Endothelial cell of umbilical vein (primary cell): ENCODE measurements around the gene ACBD3. TPM values are rescaled to one million over a fixed set of nuclear protein-coding genes. Genes with fewer than 3 reads are reported as not detected.

Experiments used
- BruUV-seq: library from RNA; stranded (reverse); fragments of 400-500 nt; replicated peaks from 2 replicates; lab custom pipeline; 2021; lab: Mats Ljungman, UMichigan
- CTCF ChIA-PET: fragments of 300-600, 350-600 bp; sonication (Branson Sonifier 250); formaldehyde crosslinking; loops from one replicate; lab custom pipeline; 2021; ENCODE audit warnings: antibody characterized with exemption, inconsistent platforms; lab: Charles Lee
- POLR2A ChIA-PET: fragments of 300-600, 350-600 bp; sonication (Branson Sonifier 250); formaldehyde crosslinking; loops from one replicate; lab custom pipeline; 2021; ENCODE audit warnings: antibody characterized with exemption, inconsistent platforms; lab: Charles Lee
- DNase-seq: peaks from one replicate; pipeline ENCODE4 v3.0.0-alpha.2; 2011; ENCODE audit warnings: low read depth, low spot score
- FAIRE-seq: peaks from 2 replicates; lab custom pipeline; 2011; peaks lifted over from hg19 to GRCh38; lab: Jason Lieb, UNC
- H2AFZ ChIP-seq: 2 replicates; pipeline ENCODE4 v1.6.0; 2012; ENCODE audit warnings: low read depth, low read length, control low read depth, inconsistent platforms
- H3K27ac ChIP-seq: 2 replicates; pipeline ENCODE4 v1.5.1; 2011; ENCODE audit warnings: low read depth, mild to moderate bottlenecking, control low read depth, low read length, moderate library complexity; ENCODE audit not compliant: insufficient read depth
- H3K27me3 ChIP-seq, 2 experiments: 2 replicates each; pipeline versions ENCODE4 v1.6.0 to v1.6.1; 2011; ENCODE audit warnings: low read length in 2 of 2, mixed read lengths in 1 of 2; ENCODE audit not compliant: control insufficient read depth in 2 of 2, insufficient read depth in 2 of 2
- H3K36me3 ChIP-seq, 2 experiments: 2 replicates in 1 of 2; 3 replicates in 1 of 2; pipeline ENCODE4 v1.5.1; 2011; ENCODE audit warnings: low read length in 2 of 2, mild to moderate bottlenecking in 1 of 2, moderate library complexity in 1 of 2; ENCODE audit not compliant: control insufficient read depth in 2 of 2, insufficient read depth in 2 of 2; ENCODE audit errors: extremely low read depth in 1 of 2
- H3K4me1 ChIP-seq: 3 replicates; pipeline ENCODE4 v1.5.1; 2011; ENCODE audit warnings: mild to moderate bottlenecking, low read length; ENCODE audit not compliant: control insufficient read depth, insufficient read depth; ENCODE audit errors: extremely low read depth
- H3K4me2 ChIP-seq: 2 replicates; pipeline ENCODE4 v1.6.1; 2011; ENCODE audit warnings: low read length, control low read depth, mixed read lengths; ENCODE audit not compliant: insufficient read depth
- H3K4me3 ChIP-seq, 3 experiments: fragments of 200-600 bp in 1 of 3; sonication (generic), shearing (Covaris generic) in 1 of 3; replicated peaks in 1 of 3; 2 replicates each; pipeline ENCODE4 v1.5.1; 2011 to 2016; ENCODE audit warnings: control low read depth in 3 of 3, low read length in 3 of 3, mild to moderate bottlenecking in 2 of 3, inconsistent platforms in 1 of 3, low read depth in 1 of 3, moderate library complexity in 1 of 3; ENCODE audit not compliant: insufficient read depth in 1 of 3
- H3K79me2 ChIP-seq: 2 replicates; pipeline ENCODE4 v1.6.0; 2012; ENCODE audit warnings: low read length, inconsistent platforms; ENCODE audit not compliant: control insufficient read depth, insufficient read depth
- H3K9ac ChIP-seq: replicated peaks from 2 replicates; pipeline ENCODE3; 2011; ENCODE audit warnings: low read length, control low read depth; ENCODE audit not compliant: insufficient read depth; ENCODE audit errors: extremely low read depth
- H3K9me1 ChIP-seq: replicated peaks from 3 replicates; pipeline ENCODE4 v1.6.0; 2011; ENCODE audit warnings: mild to moderate bottlenecking, low read length; ENCODE audit not compliant: control insufficient read depth, insufficient read depth; ENCODE audit errors: extremely low read depth
- H3K9me3 ChIP-seq: replicated peaks from 2 replicates; pipeline ENCODE4 v1.5.1; 2012; ENCODE audit warnings: low read length, inconsistent platforms; ENCODE audit not compliant: control insufficient read depth, insufficient read depth
- H4K20me1 ChIP-seq: replicated peaks from 2 replicates; pipeline ENCODE3; 2011; ENCODE audit warnings: mild to moderate bottlenecking, low read length; ENCODE audit not compliant: control insufficient read depth, insufficient read depth; ENCODE audit errors: extremely low read depth
- CTCF ChIP-seq, 2 donors: IDR thresholded peaks; 1 replicate in 1 of 2; 2 replicates in 1 of 2; pipeline ENCODE4 v1.5.1; 2011; ENCODE audit warnings: low read length in 2 of 2, mild to moderate bottlenecking in 2 of 2, moderate library complexity in 2 of 2, control low read depth in 1 of 2, inconsistent platforms in 1 of 2, low read depth in 1 of 2; ENCODE audit not compliant: insufficient read depth in 1 of 2; ENCODE audit errors: extremely low read depth in 1 of 2
- EZH2 ChIP-seq: IDR thresholded peaks from 2 replicates; pipeline ENCODE4 v1.6.1; 2012; ENCODE audit warnings: borderline replicate concordance, low read depth, mild to moderate bottlenecking, moderate library complexity, low read length, inconsistent platforms; ENCODE audit not compliant: severe bottlenecking
- FOS ChIP-seq: IDR thresholded peaks from 2 replicates; pipeline ENCODE4 v1.6.1; 2011; ENCODE audit warnings: mild to moderate bottlenecking, low read length, moderate library complexity, borderline replicate concordance; ENCODE audit not compliant: insufficient read depth
- GATA2 ChIP-seq: IDR thresholded peaks from 2 replicates; pipeline ENCODE4 v1.7.0; 2011; ENCODE audit warnings: low read depth, mild to moderate bottlenecking, moderate library complexity, mixed read lengths, low read length; ENCODE audit not compliant: insufficient read length, insufficient read depth
- JUN ChIP-seq: IDR thresholded peaks from 2 replicates; pipeline ENCODE4 v1.6.1; 2011; ENCODE audit warnings: borderline replicate concordance, low read depth; ENCODE audit not compliant: insufficient read length, insufficient read depth
- MAX ChIP-seq: IDR thresholded peaks from 2 replicates; pipeline ENCODE4 v1.6.1; 2011; ENCODE audit not compliant: insufficient read depth, insufficient read length
- MYC ChIP-seq: IDR thresholded peaks from one replicate; pipeline ENCODE4 v1.6.1; 2011; ENCODE audit warnings: mild to moderate bottlenecking, low read depth, low read length
- POLR2A ChIP-seq: IDR thresholded peaks from 2 replicates; pipeline ENCODE4 v1.6.1; 2012; ENCODE audit warnings: low read depth, mild to moderate bottlenecking, control low read depth, low read length
- POLR2AphosphoS5 ChIP-seq: IDR thresholded peaks from 2 replicates; pipeline ENCODE4 v1.6.1; 2012; ENCODE audit warnings: low read depth, mild to moderate bottlenecking, control low read depth, low read length, moderate library complexity; ENCODE audit not compliant: insufficient read depth
- dilution Hi-C: fragments of 300-500 bp; cut with MboI; formaldehyde crosslinking; loops from one replicate; pipeline ENCODE4 v1.15.0; 2019; ENCODE audit warnings: low sequenced_read_pairs; ENCODE audit not compliant: extremely low pct_ligation_motif_present
- intact Hi-C: fragments of 100-400 bp; cut with micrococcal nuclease; formaldehyde crosslinking; loops from one replicate; pipeline ENCODE4 v1.10.0; 2022
- polyA plus RNA-seq, 4 experiments: library from polyadenylated mRNA; depleted of rRNA in 3 of 4; stranded (reverse) in 3 of 4; unstranded in 1 of 4; fragments of >200 nt; gene quantifications; 2 replicates each; pipeline versions ENCODE4 v1.2.1 to v1.2.3, GENCODE V29; 2011 to 2012; ENCODE audit warnings: missing spikeins in 1 of 4
- total RNA-seq: library from RNA; stranded (reverse); gene quantifications from 2 replicates; pipeline ENCODE4 v1.2.3, GENCODE V29; 2021

Gene ACBD3
- total and polyA plus RNA-seq, 2 donors (not counting 3 experiments of a cell fraction or from before 2014, with no cell fraction given): 12.3 to 36.4 TPM

- H3K9me3 ChIP-seq: no peaks in the 10 kb centered on the region
- intact Hi-C loops: no loop called here
- H3K27me3 ChIP-seq: peaks cover 0 to 3% of the 10 kb centered on the region in 2 experiments
- no peak overlapping the region for H3K4me3 ChIP-seq
- FAIRE-seq: no peak
- TF ChIP-seq MAX: no peak
- TF ChIP-seq FOS: no peak
- no peak for TF ChIP-seq POLR2A
- no peak for TF ChIP-seq JUN
- no peak for TF ChIP-seq EZH2
- no peak for TF ChIP-seq POLR2AphosphoS5
- TF ChIP-seq CTCF (IDR thresholded peaks at IDR 0.05; ENCODE audit: extremely low read depth in 1 of 2, insufficient read depth in 1 of 2, low read depth in 1 of 2, low read length in 2 of 2): no peak
- TF ChIP-seq GATA2: no peak
- no peak for TF ChIP-seq MYC
- no peak for DNase-seq
- no peak overlapping the region for H3K27ac ChIP-seq
- no peak overlapping the region for H3K4me2 ChIP-seq
- ChIA-PET CTCF (interaction anchor here (4.2 kb wide), 1 partner anchor 40 kb away, joined by 28 read pairs; no protein-coding TSS in a partner anchor), POLR2A (no interaction called here)
- H4K20me1 ChIP-seq: no peaks in the 10 kb centered on the region
- no peaks in the 10 kb centered on the region for H3K9me1 ChIP-seq
- H3K36me3 ChIP-seq: no peaks in the 10 kb centered on the region
- no peaks in the 10 kb centered on the region for H3K79me2 ChIP-seq
- no TSS peak for BruUV-seq
- H3K9ac ChIP-seq: no peak overlapping the region
- dilution Hi-C loops: no loop called here
- H2AFZ ChIP-seq: no peak overlapping the region
- peaks cover 15% of the 10 kb centered on the region for H3K4me1 ChIP-seq
Measured at GRCh38 chr1:226104671-226105121, 81.8 kb downstream of the ACBD3 start.
